ENCODE data around the gene ATP6V0D1.
"Not testable (repeated sequence)": the region's sequence is repeated elsewhere in the genome, so short reads cannot be mapped to it uniquely, and the experiment has no call there.

ATP6V0D1 gene

DNA sequence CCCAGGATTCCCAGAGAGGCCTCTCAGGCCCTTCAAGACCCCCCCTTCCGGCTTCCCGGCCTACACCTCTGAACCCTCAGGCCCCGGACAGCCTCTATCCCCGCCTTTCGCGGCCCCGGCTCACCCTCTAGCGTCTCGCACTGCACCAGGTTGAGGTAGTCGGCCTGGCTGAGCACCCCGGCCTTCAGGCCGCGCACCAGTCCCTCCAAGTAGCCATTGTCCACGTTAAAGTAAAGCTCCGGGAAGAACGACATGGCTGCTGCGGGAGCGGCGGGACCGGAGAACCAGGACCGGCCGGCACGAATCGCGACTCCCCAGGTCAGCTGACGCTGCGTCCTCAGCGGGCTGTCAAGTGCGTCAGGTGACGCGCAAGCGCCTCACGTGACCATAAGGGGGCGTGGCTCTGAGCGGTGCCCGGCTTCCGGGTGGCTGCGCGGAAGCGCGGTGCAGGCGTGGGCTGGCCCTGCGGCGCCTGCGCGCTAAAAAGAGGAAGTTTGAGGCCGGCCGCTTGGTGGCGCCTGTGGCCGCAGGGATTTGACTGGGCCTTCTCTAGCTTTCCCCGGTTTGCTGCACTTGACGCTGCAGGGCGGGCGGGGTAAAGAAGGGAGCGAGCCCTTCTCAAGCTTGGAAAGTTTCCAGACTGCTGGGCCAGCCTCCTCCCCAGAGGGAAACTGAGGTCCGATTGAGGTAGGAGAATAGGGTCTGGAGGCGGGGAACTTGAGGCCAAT is at the start of gene ATP6V0D1:
ATP6V0D1 (minus strand) TSS at position 325 of the 728 bp plus-strand sequence; CDS start at position 254, 71 bp downstream.
- DNase-seq (ENCODE audit: low spot score): peak; percentile 97

DNA sequence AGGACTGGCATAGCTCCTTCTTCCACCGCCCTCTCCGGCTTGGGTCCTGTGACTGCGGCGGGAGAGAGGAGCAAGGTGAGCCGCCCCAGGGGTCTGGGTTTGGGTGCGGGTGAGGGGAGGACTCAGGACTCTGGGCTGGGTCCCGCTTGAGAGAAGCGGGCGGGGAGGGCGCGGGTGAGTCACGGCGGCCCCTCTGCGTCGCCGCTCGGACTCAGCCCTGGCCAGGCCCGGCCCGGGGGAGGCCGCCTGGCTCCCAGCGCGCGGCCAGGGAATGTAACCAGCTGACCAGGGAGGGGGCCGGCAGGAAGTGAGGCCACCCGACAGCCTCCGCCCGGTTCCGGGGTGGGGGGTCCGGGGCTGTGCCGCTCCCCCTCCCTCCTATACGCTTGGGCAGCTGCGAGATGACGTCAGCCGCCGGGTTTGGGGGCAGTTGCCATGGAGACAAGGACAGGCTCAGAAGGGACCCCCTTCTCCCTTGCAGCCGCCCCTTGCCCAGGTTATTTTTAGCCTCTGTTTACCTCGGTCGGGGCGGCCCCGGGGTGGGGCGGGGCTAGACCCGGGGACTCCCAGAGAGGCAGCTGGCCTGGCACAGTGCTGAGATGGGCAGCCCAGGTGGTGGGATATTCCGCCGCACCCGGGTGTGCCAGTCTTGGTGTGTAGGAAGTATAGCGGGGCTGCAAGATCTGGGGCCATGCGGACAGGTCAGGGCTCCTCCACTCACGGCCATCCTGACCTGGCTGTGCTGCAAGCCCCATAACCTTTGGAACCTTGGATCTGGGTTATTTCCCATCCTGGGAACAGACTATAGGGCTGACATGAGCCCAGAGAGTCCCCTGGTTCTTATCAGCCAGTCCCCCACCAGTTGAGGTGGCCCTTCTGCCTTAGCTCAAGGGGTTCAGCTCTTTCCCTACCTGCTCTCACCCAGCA is 49.3 kb upstream of the ATP6V0D1 start:
- peak; percentile 76 for DNase-seq (ENCODE audit: low spot score)

GRCh38 chr16:67529582-67530012 is 48.6 kb upstream of the ATP6V0D1 start:
- peak; percentile 66 for DNase-seq (ENCODE audit: low spot score)

- peak; percentile 40 for DNase-seq (ENCODE audit: low spot score)
These were observed 48.1 kb upstream of the ATP6V0D1 start for GRCh38 chr16:67528870-67529581.

GRCh38 chr16:67528222-67528869 is 47.4 kb upstream of the ATP6V0D1 start, which contains the start of gene RIPOR1:
Gene RIPOR1, plus strand, starts transcription at chr16:67528829. Its CDS starts 9,618 bp downstream, at chr16:67538447.
- peak; percentile 53 for DNase-seq (ENCODE audit: low spot score)

GRCh38 chr16:67526149-67526791 is 45.3 kb upstream of the ATP6V0D1 start:
- DNase-seq (ENCODE audit: low spot score): no peak

DNA sequence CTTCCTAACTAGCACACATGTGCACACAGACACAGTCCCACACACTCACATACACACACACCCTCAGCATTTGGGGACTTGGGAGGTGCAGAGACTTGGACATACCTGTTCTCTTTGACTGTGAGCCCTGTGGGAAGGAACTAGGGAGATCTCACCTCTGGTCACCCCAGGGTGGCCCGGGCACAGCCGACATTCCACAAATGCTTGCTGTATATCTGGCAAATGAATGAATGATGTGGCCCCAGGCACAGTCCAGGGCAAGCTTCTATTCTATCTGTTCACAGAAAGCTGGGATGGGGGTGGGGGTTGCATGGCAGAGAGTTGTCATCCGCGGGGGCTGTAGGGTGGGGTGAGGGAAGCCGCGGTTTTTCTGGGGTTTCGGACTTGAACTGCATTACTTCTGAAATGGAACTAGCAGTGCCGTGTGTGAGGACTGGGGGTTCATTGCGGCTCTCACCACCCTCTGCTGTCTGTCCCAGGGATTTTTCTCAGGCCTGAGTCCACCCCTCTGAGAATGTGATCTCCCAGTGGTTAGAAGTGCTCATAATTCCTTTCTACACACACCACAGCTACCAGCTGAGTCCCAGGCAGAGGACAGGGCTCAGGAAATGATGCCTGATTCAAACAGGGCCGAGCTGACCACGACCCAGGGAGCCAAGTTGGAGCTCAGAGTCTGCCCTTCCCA is 44.4 kb upstream of the ATP6V0D1 start:
- DNase-seq (ENCODE audit: low spot score): no peak

DNA sequence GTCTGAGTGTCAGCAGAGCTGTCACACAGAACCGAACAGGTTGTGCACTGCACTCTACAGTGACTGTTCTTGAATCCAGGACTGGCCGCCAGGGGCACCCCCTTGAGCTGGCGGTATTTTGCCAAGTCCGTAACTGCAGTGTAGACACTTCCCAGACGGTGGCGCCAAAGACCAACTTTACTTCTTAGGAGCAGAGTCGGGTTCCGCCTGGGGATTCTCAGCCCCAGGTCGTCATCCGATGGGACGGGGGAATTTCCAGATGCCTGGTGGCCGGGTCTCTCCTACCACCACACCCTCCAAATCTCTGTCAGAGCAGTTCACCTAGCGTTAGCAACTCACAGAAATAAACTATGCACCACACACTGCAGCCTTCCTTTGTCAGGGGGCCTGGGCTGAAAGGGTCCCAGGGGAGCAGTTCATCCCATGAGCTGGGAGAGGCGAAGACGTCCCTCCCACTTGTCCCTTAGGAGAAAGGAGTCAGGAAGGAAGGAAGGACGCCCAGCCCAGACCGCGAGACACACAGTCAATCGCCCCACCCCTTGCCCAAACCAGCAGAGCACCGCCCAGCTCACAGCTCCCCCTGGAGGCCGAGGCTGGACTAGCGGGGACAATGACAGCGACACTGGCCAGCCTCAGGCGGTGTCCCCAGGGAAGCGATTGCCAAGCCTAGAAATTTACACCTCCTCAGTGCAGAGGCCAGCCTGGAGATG is 40.3 kb upstream of the ATP6V0D1 start:
- peak; percentile 95 for DNase-seq (ENCODE audit: low spot score)

DNA sequence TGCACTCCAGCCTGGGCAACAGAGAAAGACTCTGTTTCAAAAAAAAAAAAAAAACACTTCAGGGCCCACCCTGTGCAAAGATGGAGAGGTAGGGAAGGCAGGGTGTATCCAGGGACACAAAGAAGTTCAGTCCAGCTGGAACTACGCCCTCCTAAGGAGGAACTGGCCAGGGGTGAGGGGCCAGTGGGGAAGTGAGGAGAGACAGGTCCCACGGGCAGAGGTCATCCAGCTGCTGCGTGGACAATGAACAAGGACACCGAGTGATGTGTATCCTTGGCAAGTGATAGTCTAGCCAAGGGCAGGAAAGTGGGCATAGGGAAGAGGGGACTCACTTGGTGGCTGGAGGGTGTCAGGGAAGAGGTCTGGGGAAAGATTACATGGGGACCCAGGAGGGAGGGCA is 38.3 kb upstream of the ATP6V0D1 start:
- no peak for DNase-seq (ENCODE audit: low spot score)

DNA sequence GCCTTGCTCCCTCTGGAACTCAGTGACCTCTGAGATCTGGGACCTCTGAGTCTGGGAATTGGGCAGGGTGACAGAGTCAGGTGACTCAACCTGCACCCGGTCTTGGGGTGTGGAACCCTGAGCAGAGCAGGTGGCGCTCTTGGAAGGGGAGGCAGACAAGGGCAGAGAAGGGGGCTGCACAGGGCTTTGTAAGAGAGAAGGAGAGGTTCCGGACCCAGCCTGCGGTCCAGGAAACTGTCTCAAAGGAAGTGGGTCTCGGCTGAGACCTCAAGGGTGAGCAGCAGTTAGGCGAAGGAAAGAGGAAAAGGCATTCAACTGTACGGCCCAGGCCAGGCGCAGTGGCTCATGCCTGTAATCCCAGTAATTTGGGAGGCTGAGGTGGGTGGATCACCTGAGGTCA is 37.7 kb upstream of the ATP6V0D1 start:
- DNase-seq (ENCODE audit: low spot score): no peak

DNA sequence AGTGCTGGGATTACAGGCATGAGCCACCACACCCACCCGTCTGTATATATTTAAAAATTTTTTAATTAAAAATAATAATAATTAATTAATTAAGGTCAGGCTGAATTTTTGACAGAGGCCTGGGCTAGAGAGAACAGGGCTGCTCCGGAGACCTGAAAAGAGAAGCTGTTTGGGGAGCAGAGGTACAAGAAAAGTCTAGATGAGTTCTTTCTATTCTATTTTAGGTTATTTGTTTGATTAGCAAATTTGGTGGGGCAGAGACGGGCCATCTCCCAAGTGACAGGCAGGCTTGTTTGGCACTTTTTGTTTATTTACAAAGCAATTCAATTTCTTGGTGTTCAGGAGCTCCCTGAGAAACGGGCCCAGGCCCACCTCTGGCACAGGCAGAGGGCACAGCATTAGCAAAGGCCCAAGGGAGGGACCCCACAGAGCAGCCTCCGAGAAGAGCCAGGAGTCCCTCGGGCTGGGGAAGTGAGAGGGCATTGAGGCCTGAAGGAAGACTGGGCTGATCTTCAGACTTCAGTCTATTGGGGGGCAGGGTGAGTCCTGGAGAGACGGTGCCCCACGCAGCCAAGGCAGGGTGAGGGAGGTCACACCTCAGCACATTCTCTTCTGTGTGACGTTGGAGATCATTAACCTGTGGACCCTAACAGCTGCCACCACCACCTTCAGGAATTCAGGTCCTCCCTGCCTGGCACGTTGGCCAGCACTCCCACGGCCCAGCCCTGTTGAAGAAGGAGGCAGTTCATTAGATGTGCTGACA is 36.9 kb upstream of the ATP6V0D1 start:
- DNase-seq (ENCODE audit: low spot score): no peak

DNA sequence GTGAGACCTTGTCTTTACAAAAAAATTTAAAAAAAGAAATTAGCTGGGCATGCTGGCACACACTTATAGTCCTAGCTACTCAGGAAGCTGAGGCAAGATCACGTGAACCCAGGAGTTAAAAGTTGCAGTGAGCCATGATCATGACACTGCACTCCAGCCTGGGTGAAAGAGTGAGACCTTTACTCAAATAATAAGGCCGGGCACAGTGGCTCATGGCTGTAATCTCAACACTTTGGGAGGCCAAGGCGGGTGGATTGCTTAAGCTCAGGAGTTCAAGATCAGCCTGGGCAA is 36.1 kb upstream of the ATP6V0D1 start:
- DNase-seq (ENCODE audit: low spot score): no peak

DNA sequence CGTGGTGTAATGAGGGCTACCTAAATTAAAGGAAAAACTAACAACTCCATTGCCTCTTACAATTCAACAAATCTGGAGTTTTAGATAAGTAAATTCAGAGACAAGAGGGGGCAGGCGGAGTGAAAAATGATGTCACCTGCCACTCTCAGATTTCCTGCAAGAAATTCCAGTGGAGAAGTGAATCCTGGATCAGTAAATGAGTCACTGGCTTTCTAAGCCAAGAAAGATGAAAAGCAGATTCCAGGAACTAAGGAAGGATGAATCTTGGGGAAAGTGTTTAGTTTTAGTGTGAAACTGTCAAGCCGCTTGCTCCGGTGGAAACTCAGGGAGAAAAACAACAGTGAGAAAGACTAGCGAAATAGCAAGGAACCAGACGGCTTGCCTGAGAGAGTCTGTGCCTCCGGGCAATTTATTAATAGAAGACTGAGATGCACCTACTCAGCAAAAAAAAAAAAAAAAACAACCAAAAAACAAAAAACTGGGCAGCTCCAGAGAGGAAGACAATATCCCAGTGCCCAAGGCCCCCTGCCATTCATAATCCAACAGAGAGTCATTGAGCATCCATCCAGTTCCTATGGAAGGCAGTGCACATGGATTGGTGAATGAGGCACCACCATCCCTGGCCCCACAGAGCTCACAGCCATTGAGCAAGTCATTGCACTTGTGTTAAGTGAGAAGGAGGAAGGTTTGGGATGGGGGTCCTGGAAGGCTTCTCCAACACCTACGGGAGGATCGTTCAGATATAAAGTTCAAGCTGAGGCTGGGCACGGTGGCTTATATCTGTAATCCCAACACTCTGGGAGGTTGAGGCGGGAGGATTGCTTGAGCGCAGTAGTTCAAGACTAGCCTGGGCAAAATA is 35.6 kb upstream of the ATP6V0D1 start:
- peak; percentile 19 for DNase-seq (ENCODE audit: low spot score)

- DNase-seq (ENCODE audit: low spot score): peak; percentile 92
These were observed 33.4 kb upstream of the ATP6V0D1 start for GRCh38 chr16:67514382-67514828.

GRCh38 chr16:67513892-67514291 is 32.9 kb upstream of the ATP6V0D1 start:
- DNase-seq (ENCODE audit: low spot score): not testable (repeated sequence)

GRCh38 chr16:67509016-67509415 is 28.1 kb upstream of the ATP6V0D1 start:
- DNase-seq (ENCODE audit: low spot score): no peak

- DNase-seq (ENCODE audit: low spot score): no peak
These were observed 25.5 kb upstream of the ATP6V0D1 start for GRCh38 chr16:67506468-67506867.

All from RKO (cell line).